Activated T-cell treated with anti-CD3 and anti-CD28 coated beads, Interleukin-2, amount 50 U/mL, for 4 hours (primary cell): Measurements from ENCODE around the gene GINS3. TPM values are rescaled to one million over a fixed set of nuclear protein-coding genes. Genes with fewer than 3 reads are reported as not detected.

Experiments
- ATAC-seq, 2 donors: fragments of 200-7000 bp; cut with Tn5 transposase; one replicate each; pipeline ENCODE4 v1.10.0; 2021
- DNase-seq: peaks from one replicate; pipeline ENCODE4 v3.0.0-alpha.2; 2020
- H3K27me3 Mint-ChIP-seq: one replicate; pipeline ENCODE4 v1.8.0; 2021; ENCODE audit warnings: low read depth, mixed read lengths
- H3K36me3 Mint-ChIP-seq: one replicate; pipeline ENCODE4 v1.8.0; 2022; ENCODE audit warnings: mixed read lengths; ENCODE audit not compliant: insufficient read depth
- H3K4me1 Mint-ChIP-seq: one replicate; pipeline ENCODE4 v1.8.0; 2021; ENCODE audit warnings: low read depth, mixed read lengths
- H3K4me3 Mint-ChIP-seq: one replicate; pipeline ENCODE4 v1.8.0; 2021; ENCODE audit warnings: mild to moderate bottlenecking, moderate library complexity, mixed read lengths
- H3K9me3 Mint-ChIP-seq: one replicate; pipeline ENCODE4 v1.8.0; 2021; ENCODE audit warnings: mixed read lengths
- total RNA-seq, 3 donors: library from RNA; stranded (reverse); gene quantifications; one replicate each; pipeline ENCODE4 v1.2.1, GENCODE V29; 2021

The GINS3 gene
- 10 to 100 TPM; 20.7 to 23.2 (median 22.1) TPM for total RNA-seq

DNA sequence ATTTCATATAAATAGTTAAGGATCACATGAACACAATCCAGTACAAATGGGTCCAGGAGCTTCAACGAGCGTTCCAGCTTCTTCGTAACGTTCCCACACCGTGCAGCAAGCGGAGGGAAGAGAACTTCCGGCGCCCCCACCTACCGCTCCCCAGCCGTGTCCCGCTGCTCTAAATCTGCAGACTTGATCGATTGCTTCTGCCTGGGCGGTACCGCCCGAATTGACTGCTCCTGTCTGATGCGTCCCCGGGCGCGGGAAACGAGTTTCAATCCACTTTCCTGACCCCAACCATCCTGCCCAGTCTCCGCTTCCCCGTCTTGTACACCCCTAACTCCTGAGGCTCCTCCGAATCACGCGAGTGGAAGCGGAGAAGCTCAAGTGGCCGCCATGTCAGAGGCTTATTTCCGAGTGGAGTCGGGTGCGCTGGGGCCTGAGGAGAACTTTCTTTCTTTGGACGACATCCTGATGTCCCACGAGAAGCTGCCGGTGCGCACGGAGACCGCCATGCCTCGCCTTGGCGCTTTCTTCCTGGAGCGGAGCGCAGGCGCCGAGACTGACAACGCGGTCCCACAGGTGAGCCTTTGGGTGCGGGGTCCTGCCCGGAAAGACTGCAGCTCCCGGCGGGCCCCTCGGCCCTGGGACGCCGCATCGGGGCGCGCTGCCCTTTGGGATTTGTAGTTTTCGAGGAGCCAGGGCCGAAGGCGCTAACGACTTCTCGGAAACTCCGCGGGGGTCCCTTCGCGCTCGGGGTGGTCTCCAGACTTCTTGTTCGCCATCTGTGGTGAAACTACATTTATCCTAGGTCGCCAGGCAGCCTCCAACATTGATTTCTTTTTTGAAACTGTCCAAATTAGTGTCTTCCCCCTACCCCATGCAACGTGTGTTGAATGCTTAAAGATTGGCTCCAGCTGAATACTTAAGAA is at the start of gene GINS3:
Gene GINS3 (plus strand): TSS at position 257 of the 923 bp plus-strand sequence. CDS start 131 bp downstream, at position 388.
- Mint-ChIP-seq H3K9me3 (no peaks in the 10 kb centered on the region), H3K4me1 (peaks cover 15% of the 10 kb centered on the region), H3K4me3 (peak within 1 kb of the TSS; percentile 96), H3K36me3 (peaks cover 3% of the 10 kb centered on the region), H3K27me3 (peaks cover 3% of the 10 kb centered on the region)
- peak; percentile 72 for DNase-seq
- ATAC-seq: peak; percentile 99

DNA sequence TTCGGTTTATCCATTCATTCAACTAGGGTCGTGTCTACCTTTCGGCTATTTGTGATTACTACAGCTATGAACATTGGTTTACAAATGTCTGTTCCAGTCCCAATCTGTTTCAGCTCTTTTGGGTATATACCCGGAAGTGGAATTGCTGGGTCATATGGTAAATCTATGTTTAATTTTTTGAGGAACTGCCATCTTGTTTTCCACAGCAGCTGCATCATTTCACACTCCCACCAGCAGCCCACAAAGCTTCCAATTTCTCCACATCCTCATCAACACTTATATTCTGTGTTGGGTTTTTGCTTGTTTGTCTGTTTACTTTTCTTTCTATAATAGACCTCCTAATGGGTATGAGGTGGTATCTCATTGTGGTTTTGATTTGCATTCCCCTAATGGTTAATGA is 48.7 kb upstream of the GINS3 start:
- ATAC-seq: no peak
- H3K36me3 Mint-ChIP-seq: no peaks in the 10 kb centered on the region
- no peak overlapping the region for H3K4me3 Mint-ChIP-seq
- peaks cover 35% of the 10 kb centered on the region for H3K27me3 Mint-ChIP-seq
- no peaks in the 10 kb centered on the region for H3K9me3 Mint-ChIP-seq
- H3K4me1 Mint-ChIP-seq: no peaks in the 10 kb centered on the region
- no peak for DNase-seq

DNA sequence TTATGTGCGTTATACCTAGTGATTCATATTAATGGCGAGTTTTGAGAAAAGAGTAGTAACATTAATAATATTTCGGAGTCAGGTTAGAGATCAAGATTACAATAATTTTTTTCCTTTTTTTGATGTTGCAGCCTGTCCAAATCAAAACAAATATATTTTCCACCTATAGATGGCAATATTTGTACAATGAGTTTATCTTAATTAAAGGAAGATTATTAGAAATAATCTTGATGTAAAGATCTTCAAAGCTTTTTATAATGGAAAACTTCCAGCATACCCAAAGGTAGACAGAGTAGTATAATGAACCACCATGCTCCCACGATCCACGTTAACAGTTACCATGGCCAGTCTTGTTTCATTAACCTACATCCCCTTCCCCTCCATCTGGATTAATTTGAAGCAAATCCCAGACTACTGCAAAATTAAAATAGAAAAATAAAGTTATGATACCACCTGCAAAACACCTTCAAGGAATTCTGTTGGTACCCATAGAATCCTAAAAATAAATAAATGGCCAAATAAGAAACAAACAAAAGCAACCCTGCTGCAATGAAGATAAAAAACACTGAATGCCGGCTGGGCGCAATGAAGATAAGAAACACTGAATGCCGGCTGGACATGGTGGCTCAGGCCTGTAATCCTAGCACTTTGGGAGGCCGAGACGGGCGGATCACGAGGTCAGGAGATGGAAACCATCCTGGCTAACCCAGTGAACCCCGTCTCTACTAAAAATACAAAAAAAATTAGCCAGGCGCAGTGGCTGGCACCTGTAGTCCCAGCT is 46.5 kb upstream of the GINS3 start:
- DNase-seq: no peak
- Mint-ChIP-seq H3K9me3 (no peaks in the 10 kb centered on the region), H3K27me3 (peaks cover 52% of the 10 kb centered on the region), H3K4me3 (no peak overlapping the region), H3K36me3 (no peaks in the 10 kb centered on the region), H3K4me1 (no peaks in the 10 kb centered on the region)
- ATAC-seq: no peak

DNA sequence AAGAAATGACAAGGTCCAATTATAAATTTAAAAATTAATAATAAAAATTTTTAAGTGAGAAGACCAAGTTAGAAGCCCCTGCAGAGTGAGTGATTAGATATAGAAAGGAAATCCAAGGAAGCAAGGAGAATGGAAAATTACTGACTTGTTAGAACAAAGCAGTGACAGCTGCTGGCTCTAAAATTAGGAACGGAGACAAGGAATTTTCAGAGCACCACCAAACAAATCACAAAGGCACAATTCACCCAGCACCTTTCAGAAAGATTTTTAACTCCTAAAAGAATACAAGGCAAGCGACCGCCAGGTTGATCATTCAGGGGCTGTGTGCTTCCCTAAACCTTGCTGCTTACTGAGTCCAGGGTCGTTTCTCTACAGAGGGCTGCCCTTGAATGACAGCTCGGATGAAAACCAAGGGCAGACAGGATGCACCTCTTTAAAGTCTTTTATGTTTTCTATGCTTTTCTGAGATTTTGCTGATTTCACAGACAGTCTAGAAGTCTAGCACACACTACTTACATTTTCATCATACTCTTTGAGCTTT is 45.4 kb upstream of the GINS3 start:
- Mint-ChIP-seq H3K27me3 (peaks cover 51% of the 10 kb centered on the region), H3K9me3 (no peaks in the 10 kb centered on the region), H3K36me3 (no peaks in the 10 kb centered on the region), H3K4me3 (no peak overlapping the region), H3K4me1 (no peaks in the 10 kb centered on the region)
- ATAC-seq (no peak), DNase-seq (no peak)

DNA sequence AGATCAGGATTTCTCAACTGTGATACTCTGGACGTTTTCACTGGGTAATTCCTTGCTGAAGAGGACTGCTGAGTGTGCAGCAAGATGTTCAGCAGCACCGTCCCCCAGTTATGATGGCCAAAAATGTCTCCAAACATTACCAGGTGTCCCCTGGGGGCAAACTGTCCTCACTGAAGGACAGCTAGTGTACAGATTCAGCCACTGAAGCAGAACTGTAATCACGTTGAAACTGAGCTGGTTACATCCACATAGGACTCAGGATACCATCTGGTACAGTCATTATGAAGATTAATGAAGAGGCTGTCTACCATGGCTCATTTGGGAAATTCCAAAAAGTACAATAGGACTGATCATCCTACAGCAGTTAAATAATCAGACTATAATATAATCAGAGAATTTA is 43.3 kb upstream of the GINS3 start:
- H3K4me3 Mint-ChIP-seq: no peak overlapping the region
- H3K36me3 Mint-ChIP-seq: no peaks in the 10 kb centered on the region
- no peaks in the 10 kb centered on the region for H3K4me1 Mint-ChIP-seq
- H3K27me3 Mint-ChIP-seq: peaks cover 42% of the 10 kb centered on the region
- DNase-seq: no peak
- H3K9me3 Mint-ChIP-seq: no peaks in the 10 kb centered on the region
- ATAC-seq: no peak

DNA sequence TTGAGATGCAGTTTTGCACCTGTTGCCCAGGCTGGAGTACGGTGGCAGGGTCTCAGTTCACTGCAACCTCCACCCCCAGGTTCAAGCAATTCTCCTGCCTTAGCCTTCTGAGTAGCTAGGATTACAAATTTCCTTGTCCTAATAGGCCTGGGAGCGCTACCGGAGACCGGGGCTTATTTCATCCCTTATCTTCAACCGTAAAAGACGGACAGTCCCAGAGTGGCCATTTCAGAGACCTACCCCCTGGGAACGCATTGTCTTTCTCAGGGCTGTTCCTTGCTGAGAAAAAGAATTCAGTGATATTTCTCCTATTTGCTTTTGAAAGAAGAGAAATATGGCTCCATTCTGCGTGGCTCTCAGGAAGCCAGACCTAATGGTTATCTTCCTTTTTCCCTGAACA is 39.6 kb upstream of the GINS3 start:
- Mint-ChIP-seq H3K27me3 (peaks cover 37% of the 10 kb centered on the region), H3K4me1 (no peaks in the 10 kb centered on the region), H3K36me3 (no peaks in the 10 kb centered on the region), H3K4me3 (no peak overlapping the region), H3K9me3 (no peaks in the 10 kb centered on the region)
- ATAC-seq (no peak), DNase-seq (no peak)

DNA sequence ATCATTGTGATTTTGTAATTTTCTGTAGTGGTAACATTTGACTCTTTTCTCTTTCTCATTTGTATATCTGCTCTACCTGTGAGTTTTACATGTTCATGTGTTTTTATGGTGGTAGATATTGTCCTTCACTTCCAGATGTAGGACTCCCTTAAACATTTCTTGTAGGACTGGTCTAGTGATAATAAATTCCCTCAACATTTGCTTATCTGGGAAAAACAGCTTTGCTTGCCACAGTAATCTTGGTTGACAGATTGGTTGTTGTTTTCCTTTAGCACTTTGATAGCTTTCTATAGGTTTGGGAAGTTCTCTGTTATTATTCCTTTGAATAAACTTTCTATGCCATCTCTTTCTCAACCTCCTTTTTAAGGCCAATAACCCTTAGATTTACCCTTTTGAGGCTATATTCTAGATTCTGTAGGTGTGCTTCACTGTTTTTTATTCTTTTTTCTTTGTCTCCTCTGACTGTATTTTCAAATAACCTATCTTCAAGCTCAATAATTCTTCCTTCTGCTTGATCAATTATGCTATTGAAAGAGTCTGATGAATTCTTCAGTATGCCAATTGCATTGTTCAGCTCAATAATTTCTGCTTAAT is 32.1 kb upstream of the GINS3 start:
- Mint-ChIP-seq H3K4me3 (no peak overlapping the region), H3K36me3 (peaks cover 2% of the 10 kb centered on the region), H3K4me1 (no peaks in the 10 kb centered on the region), H3K27me3 (peaks cover 19% of the 10 kb centered on the region), H3K9me3 (peaks cover 17% of the 10 kb centered on the region)
- no peak for ATAC-seq
- no peak for DNase-seq

DNA sequence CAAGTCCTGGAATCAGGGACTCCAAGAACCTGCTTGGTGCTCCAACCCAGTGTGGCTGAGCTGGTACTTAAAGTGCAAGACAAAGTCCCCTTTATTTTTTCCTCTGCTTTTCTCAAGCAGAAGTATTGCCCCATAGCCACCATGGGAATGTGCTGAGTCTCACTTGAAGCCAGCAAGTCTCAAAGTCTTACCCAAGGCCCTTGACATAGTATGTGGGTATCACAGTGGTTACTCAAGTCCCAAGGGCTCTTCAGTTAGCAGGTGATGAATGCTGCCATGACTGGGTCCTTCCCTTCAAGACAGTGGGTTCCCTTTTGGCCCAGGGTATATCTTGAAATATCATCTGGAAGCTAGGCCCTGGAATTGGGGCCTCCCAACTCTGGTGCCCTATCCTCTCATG is 30.5 kb upstream of the GINS3 start:
- Mint-ChIP-seq H3K36me3 (peaks cover 2% of the 10 kb centered on the region), H3K4me1 (no peaks in the 10 kb centered on the region), H3K9me3 (peaks cover 17% of the 10 kb centered on the region), H3K27me3 (peaks cover 24% of the 10 kb centered on the region), H3K4me3 (no peak overlapping the region)
- ATAC-seq: no peak
- no peak for DNase-seq

DNA sequence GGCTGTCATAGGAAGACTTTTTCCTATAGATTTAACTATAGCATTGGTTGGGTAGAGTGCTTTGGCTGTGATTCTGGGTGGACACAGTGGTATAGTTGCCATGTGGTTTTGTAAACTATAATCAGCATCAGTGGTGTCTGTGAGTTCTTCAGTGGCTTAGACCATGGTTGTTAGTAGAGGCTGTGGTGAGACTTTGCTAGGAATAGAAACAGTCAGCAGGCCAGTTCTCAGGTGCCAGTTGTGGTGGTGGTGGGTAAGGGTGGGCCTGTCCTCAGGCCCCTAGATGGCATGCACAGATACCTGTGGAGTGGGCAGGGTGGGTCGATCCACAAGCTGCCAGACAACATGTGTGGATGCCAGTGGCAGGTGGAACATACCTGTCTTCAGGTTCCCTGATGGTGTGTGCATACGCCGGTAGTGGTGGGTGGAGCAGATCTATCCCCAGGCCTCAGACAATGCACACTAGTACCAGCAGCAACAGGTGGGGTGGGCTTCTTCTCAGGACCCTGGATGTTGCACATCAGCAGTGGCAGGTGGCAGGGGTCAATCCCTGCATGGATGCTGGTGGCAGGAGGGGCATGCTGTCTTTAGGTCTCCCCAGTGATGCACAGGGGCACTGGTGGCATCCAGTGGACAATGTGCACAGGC is 28.4 kb upstream of the GINS3 start:
- H3K4me1 Mint-ChIP-seq: no peaks in the 10 kb centered on the region
- H3K27me3 Mint-ChIP-seq: peaks cover 24% of the 10 kb centered on the region
- ATAC-seq: no peak
- peaks cover 12% of the 10 kb centered on the region for H3K9me3 Mint-ChIP-seq
- no peak overlapping the region for H3K4me3 Mint-ChIP-seq
- no peak for DNase-seq
- H3K36me3 Mint-ChIP-seq: peaks cover 2% of the 10 kb centered on the region

DNA sequence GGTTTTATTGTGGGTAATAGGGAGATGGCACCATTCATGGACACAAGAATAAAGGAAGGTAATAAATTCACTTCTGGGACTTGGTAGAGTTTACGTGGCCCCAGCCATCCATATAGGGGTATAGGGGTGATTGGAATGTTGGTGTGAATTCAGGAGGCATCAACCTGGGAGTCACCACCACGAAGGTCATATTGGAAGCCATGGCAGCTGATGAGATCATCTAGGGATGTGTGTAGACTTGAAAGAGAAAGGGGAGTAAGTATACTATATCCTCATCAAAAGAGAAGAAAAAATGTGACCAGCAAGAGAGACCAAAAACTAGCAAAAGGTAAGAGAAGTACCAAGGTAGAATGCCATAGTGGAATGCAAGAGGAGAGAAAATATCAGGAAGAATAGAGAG is 26.6 kb upstream of the GINS3 start:
- no peaks in the 10 kb centered on the region for H3K9me3 Mint-ChIP-seq
- H3K4me1 Mint-ChIP-seq: no peaks in the 10 kb centered on the region
- no peak overlapping the region for H3K4me3 Mint-ChIP-seq
- peaks cover 20% of the 10 kb centered on the region for H3K27me3 Mint-ChIP-seq
- DNase-seq (no peak), ATAC-seq (no peak)
- H3K36me3 Mint-ChIP-seq: no peaks in the 10 kb centered on the region

DNA sequence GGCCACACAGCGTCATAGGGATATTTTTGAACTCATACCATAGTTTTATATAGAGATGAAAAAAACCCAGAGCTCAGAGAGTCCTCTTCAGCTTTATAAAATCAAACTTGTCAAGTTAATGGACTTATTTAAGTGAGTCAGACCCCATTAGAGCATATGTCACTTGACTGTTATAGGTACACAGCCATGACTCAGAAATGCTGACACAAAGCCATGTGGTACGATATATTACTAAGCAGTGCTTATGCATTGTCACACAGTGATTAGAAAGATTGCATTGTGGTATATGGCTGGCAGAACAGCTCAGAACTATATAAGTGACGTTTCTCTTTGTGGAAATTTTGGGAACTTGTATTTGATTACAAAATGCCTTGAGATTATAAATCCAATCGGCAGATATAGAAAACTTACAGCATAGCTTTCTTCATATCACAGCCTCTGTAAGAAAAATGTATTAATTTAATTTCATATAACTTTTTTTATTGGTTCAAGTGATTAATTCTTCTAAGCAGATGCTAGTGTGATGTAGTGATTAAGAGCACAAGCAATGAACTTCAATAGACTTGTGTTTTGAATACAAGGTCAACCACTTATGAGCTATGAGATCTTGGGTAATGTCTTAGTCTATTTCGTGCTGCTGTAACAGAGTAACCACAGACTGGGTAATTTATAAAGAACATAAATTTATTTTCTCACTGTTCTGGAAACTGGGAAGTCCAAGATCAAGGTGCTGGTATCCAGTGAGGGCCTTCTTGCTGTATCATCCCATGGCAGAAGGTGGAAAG is 25.8 kb upstream of the GINS3 start:
- peaks cover 21% of the 10 kb centered on the region for H3K27me3 Mint-ChIP-seq
- no peaks in the 10 kb centered on the region for H3K36me3 Mint-ChIP-seq
- no peaks in the 10 kb centered on the region for H3K9me3 Mint-ChIP-seq
- no peak for DNase-seq
- ATAC-seq: peak; percentile 71 to 82
- no peak overlapping the region for H3K4me3 Mint-ChIP-seq
- no peaks in the 10 kb centered on the region for H3K4me1 Mint-ChIP-seq

DNA sequence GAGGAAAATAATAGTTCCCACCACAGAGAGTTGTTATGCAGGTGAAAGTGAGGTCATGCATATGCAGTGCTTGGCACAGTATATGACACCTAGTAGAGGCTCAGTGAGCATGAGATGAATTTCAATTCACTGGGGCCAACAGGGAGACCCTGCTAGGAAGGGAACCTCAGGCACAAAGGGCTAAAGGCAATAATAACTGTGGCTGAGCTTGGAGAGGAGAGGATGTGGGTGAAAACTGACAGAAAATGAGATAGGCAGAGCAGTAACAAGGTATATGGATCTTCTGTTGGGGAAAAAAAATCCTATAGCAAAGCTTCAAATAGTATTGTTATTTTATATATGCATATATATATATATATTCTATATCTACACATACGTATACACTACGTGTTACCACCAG is 25.0 kb upstream of the GINS3 start:
- Mint-ChIP-seq H3K9me3 (no peaks in the 10 kb centered on the region), H3K27me3 (peaks cover 26% of the 10 kb centered on the region), H3K4me3 (no peak overlapping the region), H3K36me3 (no peaks in the 10 kb centered on the region), H3K4me1 (no peaks in the 10 kb centered on the region)
- DNase-seq (no peak), ATAC-seq (no peak)

DNA sequence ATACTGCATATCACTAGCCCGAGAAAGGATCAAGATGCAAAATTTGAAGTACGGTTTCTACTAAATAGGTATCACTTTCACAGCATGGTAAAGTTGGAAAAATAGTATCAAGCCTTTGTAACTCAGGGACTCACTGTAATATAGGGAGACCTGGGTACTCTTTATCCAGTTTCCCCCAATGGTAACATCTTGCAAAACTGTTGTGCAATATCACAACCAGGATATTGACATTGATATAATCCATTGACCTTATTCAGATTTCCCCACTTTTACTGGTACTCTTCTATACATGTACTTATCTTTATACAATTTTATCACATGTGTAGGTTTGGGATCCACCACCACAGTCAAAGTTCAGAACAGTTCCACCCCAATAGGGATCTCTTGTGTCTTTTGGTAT is 20.4 kb upstream of the GINS3 start:
- no peak overlapping the region for H3K4me3 Mint-ChIP-seq
- H3K27me3 Mint-ChIP-seq: peaks cover 15% of the 10 kb centered on the region
- ATAC-seq: no peak
- H3K4me1 Mint-ChIP-seq: no peaks in the 10 kb centered on the region
- H3K36me3 Mint-ChIP-seq: no peaks in the 10 kb centered on the region
- no peaks in the 10 kb centered on the region for H3K9me3 Mint-ChIP-seq
- no peak for DNase-seq
